GM04503 (cell line): ENCODE measurements around the gene COQ3.

ENCODE experiments used
- DNase-seq: peaks from one replicate; pipeline ENCODE4 v3.0.0-alpha.2; 2012; ENCODE audit warnings: low read depth

The COQ3 gene, protein sequence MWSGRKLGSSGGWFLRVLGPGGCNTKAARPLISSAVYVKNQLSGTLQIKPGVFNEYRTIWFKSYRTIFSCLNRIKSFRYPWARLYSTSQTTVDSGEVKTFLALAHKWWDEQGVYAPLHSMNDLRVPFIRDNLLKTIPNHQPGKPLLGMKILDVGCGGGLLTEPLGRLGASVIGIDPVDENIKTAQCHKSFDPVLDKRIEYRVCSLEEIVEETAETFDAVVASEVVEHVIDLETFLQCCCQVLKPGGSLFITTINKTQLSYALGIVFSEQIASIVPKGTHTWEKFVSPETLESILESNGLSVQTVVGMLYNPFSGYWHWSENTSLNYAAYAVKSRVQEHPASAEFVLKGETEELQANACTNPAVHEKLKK

DNA sequence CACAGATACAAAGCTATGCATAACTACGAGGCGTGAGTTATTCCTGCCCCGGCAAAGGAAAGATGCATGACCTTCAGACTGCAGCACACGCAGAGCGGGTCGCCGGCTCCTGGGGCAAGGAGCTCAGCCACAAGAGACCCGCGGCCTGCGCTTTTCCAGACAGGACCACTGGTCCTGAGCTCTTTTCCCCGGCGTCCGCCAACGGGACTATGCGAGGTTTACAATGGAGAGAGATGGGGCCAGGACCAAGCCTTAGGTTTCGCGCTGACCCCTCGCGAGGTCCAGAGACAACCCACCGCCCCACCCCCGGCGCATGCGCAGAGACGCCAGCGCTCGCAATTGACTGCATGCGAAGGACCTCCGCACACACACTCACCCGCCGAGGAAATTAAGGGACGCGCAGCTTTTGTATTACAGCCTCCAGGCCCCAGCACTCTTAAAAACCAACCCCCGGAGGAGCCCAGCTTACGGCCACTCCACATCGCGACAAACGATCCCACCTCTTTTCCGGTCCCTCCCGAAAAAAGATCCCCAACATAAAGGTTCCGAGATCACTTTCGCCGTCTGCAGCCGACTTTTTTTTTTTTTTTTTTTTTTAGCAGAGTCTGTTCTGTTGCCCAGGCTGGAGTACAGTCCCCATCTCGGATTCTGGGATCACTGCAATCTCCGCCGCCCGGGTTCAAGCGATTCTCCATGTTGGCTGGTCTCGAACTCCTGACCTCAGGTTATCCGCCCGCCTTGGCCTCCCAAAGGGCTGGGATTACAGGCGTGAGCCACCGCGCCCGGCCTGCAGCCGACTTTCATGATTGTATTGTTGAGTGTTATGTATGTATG lies at the start of gene COQ3:
Gene COQ3 (minus strand): TSS at position 498 of the 834 bp plus-strand sequence. CDS start 16 bp downstream, at position 482.
- peak; percentile 23 for DNase-seq

DNA sequence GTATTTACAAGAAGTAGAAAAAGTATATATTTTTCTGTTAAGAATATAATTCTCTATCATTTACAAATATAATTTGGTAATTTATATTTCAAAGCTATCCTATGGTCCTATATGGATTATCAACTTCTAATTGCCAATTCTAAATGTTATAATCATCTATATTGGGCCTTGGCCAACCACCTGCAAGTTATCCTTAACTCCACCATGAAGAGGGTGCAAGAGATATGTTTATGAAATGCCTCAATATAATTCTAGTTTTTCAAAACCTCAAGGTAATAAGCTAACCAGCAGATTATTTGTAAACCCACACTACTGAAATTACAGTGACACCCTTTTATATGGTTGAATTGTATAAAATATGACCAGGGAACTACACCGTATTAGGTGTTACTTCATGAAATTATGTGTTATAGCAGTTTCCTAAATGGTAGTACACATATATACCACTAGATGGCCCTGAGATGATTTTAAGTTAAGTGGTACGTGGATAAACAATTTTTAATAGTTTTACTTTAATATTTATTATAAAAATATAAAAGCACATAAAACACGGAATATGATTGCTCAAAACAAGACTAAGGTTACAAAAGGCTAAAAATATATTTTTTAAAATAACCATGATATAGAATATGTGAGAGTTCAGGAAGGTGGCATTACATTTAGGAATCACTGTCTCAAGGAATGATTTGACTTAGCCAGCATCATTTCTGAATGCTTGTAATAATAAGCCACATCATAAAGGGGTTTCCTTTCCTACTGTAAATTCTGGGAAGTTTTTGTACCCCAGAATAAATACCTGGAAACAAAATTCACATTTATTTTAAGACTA lies 40.9 kb upstream of the COQ3 start:
- DNase-seq: peak; percentile 5

DNA sequence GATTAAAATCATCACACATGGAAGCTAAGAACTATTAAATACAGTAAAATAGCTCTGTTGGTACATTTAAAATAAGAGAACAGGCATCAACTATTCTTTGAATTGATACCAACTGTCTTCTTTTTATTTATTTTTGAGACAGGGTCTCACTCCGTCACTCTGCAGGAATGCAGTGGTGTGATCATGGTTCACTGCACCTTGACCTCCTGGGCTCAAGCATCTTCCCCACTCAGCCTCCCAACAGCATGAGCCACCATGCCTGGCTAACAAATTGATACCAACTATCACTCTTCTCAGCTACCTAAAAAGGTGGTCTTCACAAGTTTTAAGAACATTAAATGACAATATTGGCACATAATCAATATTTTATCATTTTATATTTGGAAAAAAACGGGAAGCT lies 38.9 kb upstream of the COQ3 start:
- no peak for DNase-seq

- DNase-seq: no peak
Measured at GRCh38 chr6:99431901-99432300, 37.9 kb upstream of the COQ3 start.

DNA sequence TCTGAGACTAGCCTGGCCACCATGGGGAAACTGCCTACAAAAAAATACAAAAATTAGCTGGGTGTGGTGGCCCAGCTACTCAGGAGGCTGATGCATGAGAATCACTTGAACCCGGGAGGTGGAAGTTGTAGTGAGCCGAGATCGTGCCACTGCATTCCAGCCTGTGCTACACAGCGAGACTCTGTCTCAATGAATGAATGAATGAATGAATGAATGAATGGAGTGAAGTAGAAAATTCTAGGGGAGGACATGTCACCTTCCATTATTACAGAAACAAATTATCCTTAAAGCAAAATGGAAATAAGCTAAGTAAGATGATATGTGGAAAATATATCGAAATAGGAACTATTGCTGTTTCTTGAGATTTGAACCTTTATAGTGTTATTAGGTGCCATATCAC lies 34.0 kb upstream of the COQ3 start:
- no peak for DNase-seq

GRCh38 chr6:99426451-99426757 lies 32.4 kb upstream of the COQ3 start:
- DNase-seq: no peak

DNA sequence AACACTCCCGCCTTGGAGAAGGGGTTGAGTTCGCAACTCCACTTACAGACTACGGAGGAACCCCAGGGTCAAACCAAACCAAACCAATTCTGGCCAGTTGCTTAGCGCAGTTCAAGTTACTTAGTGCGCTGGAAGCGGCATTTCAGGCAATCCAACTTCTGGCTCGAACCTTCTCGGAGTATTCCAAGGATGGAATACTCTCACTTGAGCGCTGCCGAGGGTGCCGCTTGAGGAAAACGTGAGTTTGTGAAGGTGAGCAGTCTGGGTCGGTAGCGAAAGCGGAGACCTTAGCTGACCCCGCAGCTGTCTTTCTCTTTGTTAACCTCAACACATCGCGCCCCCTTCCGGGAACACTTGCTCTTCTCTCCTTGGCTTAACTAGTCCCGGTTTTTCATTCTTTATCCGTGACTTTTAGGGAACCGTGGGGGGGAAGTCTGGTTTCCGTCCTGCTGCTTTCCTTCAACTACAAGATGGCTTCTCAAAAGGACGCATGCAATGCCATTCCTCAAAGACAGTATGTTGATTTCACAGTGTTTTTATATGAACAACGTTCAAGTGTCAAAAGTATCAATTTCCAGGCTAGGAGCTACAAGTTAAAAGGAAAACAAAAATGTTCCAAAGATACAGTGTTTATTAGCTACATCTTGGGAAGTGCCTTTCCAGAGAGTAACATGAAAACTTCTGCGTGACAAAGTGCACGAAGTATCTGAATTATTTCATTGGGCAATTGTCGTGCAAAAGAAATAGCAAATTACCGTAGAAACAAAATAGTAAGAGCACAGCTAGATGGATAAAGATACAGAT lies 31.9 kb upstream of the COQ3 start:
- DNase-seq: peak; percentile 63

DNA sequence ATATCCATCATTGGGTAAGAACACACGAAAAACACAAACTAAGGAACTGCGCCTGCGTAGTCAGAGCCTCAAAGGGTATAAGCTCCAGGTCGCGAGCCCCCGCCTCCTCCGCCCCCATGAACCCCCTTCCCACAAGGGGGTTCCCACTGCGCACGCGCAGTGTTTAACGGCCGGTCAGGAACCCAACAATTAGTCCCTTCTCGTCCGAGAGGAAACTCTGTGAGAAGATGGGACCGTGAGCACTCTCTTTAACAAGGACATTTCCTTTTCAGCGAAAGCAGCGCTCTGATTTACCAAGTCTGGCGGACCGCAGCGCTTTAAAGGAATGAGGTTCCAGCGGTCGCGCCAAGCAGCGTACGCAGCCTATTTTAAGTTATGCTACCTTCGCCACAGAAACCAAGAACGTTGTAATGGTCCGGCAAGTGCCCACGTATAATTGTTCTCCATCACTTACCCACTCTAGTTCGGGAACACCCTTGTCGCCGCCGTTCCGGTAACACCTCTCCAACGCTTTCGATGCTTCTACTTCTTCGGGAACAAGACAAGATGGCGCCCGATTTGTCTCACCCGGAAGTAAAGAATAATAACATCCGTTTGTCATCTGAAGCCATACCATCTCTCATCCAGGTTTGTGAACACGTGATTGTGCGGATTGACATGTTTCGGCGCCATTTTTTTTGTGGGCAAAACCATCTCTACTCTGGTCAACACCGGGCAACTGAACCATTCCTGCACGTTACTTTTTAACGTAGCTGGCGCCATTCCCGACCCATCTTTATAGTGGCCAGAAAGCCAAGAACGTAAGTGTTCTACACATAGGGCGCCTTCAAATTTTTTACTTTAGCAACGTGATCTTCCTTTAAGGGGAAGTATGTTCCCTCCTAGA lies 31.0 kb upstream of the COQ3 start, which contains the start of gene PNISR:
Gene PNISR (minus strand): TSS at position 548 of the 886 bp plus-strand sequence. CDS start 10,649 bp downstream, outside the sequence.
- DNase-seq: peak; percentile 96

DNA sequence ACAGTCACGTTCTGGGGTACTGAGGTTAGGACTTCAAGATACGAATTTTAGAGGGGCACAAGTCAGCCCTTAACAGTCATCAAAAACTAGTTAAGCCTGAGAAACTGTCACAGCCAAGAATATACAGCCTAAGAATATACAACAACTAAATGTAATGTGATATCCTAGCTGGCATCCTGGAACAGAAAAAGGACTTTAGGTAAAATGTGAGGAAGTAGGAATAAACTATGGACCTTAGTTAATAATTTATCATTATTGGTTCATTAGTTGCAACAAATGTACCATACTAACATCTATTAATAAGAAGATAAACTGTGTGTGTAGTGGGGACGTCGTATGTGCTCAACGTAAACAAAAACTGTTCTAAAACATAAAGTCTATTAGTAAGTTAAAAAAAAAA lies 30.0 kb upstream of the COQ3 start:
- no peak for DNase-seq

DNA sequence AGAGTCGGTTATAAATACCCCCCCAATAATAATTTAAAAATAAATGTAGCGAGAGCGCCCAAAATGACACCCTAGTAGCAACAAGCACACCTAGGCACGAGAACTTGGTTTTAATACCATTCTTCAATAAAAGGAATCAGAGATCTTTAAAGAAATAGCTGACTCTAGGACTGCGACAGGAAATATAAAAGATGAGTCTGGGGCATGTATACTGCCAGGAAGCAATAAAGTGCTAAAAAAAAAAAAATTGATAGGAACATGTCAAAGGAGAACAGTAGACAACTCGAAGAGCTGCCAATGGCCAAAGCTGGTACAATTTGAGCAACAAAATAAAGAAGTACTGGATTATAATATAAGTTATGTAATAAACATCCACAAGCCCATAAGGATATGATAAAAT lies 28.9 kb upstream of the COQ3 start:
- DNase-seq: no peak

DNA sequence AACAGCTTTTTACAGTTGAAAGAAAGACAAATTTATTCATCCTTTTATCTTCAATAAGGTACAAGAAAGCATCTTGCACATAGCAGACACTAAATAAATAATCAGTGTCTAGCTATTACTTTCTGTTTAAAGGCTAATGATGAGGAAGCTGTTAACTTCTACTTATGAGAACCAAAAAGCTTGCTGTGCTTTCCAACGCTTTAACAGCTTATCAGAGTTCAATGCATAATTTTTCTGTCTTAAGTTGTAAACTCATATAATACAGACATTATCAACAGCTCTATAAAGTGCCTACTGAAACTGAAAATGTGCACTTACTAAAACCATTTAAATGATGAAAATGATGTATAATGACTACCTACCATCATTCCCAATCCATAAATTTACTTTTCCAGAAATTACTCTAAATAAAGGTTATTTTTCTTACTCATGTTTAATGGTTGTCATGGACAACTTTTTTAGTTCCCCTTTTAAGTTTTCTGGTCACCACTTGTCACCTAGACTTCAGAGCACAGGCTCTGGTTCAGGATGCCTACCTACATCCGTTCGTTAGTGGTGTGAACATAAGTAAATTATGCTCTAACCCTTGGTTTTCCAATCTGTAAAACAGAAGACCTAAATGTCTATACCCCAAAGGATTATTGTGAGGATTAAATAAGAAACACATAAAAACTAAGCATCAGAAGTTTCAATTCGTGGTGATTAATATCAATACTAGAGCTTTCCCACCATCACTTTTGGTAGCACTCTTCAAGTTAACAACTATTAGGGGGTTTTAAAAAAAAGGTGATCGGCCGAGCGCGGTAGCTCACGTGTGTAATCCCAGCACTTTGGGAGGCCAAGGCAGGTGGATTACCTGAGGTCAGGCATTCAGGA lies 23.1 kb upstream of the COQ3 start:
- DNase-seq: no peak

- no peak for DNase-seq
Measured at GRCh38 chr6:99416226-99416625, 22.2 kb upstream of the COQ3 start.

DNA sequence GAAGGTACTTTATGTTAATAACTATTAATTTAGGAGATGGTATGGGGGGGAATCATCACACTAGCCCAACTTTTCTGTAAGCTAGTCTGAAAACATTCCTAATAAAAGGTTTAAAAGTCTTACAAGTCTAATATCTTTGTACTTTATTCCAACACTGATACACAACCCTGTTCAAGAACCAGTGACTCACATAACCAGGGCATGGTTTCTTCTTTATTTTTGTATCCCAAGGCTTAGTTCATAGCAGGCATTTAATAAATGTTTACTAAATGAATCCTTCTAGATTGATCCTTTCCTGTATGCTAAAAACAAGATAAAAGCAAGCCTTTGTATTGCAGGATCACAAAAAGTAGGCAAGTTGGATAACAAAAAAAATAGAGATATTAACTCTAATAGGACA lies 21.5 kb upstream of the COQ3 start:
- no peak for DNase-seq

DNA sequence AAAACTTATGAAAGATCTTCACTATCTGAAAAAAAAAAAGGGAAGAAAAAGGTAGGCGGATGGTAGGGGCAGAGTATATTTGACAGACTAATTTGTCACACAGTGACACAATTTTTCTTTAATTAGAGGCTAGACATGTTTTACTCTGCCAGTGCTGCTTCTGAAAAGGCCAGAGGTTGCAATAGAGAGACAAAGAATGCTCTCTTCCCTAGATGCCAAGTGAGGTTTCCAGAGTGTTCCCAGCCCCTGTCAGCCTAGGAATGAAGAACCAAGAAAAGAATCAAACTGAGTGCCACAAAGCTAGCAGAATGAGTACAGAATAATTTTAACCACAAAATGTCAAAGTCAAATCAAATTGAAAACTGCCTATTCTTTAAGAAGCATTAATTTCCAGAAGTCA lies 18.1 kb upstream of the COQ3 start:
- DNase-seq: no peak

DNA sequence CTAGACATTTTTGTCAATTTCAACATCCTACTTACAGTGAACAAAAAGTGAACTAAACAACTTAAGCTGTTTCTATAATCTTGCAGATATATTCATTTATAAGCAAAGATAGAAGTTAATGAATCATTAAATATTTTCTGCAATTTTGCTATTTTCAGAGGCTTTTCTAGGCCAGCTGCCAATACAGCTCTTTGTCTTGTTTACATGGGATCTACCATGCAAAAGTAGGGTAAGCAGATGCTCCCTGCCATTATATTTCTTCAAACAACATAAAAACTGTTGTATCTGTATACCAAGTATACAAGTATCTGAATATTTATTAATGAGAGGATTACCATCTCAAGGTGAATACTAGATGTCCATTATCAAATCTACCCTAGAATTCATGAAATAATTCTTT lies 15.7 kb upstream of the COQ3 start:
- DNase-seq: no peak

DNA sequence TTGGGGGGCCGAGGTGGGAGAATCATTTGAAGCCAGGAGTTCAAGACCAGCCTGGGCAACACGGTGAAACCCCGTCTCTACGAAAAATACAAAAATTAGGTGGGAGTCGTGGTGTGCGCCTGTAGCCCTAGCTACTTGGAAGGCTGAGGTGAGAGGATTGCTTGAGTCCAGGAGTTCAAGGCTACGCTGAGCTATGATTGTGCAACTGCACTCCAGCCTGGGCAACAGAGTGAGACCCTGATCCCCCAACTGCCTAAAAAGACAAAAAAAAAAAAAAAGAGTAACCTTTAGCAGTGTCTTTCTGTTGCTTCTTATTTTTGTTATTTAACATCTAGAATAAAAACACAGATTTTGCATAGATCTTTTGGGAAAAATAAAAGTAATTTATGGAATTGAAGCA lies 13.1 kb upstream of the COQ3 start:
- DNase-seq: no peak

DNA sequence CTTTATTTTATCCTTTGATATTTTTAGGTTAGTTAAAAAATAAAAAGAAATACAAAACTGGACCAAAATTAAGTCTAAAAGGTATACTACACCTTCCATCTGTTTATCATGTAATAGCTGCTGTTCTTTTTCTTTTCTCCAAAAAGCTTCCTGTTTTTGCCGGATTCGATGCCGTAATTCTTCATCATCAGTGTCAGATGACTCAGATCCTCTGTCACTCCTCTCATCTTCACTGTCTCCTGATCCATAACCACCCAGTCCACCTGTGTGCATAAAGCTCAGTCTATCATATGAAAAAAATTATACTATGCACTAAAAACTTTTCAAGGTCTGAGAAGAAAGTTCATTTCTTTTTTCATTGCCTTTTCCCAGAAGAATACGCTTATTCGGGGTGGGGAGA lies 8.5 kb upstream of the COQ3 start:
- no peak for DNase-seq

- no peak for DNase-seq
Measured at GRCh38 chr6:99397287-99397686, 3.3 kb upstream of the COQ3 start.

DNA sequence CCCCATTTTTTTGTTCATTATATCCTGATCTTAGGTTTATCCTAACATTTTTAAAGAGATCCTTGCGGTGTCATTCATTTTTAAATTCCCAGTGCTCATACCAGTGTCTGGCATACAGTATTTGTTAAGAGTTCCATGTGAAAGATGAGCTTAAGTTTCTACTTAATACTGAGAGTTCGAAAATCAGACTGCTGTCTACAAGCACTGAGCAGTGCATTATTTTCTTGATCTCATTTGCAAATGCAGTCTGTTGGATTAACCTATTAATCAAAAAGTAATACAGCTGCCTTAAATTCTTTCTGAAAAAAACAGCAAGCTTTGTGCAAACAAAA lies 663 bp downstream of the COQ3 start:
- no peak for DNase-seq

- no peak for DNase-seq
Measured at GRCh38 chr6:99390896-99391295, 3.1 kb downstream of the COQ3 start.
